ENCODE results near the gene SCUBE3.

SCUBE3 gene

DNA sequence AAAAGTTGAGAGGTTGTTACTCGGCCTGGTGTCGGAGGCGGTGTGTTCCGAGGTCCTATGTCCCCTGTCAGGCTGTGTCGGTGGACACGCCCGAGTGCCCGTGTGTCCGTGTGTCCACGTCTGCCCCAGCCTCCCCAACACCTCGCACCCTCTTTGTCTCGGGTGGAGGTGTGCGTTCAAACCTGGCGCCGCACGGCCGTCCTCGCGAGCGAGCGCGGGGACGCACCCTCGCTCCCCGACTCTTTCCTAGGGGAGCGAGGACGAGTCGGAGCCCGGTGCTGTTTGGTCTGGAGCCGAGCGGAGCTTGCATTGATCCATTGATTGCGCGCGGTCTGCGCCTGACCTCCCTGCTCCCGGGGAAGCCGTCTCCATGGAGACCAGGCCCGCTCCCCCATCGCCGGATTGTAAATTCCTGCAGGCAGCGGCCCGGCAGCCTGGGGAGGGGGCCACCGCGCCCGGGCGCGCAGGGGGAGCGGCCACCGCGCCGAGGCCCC lies 411 bp upstream of the SCUBE3 start:
- no peak for DNase-seq (ENCODE audit: low spot score)

DNA sequence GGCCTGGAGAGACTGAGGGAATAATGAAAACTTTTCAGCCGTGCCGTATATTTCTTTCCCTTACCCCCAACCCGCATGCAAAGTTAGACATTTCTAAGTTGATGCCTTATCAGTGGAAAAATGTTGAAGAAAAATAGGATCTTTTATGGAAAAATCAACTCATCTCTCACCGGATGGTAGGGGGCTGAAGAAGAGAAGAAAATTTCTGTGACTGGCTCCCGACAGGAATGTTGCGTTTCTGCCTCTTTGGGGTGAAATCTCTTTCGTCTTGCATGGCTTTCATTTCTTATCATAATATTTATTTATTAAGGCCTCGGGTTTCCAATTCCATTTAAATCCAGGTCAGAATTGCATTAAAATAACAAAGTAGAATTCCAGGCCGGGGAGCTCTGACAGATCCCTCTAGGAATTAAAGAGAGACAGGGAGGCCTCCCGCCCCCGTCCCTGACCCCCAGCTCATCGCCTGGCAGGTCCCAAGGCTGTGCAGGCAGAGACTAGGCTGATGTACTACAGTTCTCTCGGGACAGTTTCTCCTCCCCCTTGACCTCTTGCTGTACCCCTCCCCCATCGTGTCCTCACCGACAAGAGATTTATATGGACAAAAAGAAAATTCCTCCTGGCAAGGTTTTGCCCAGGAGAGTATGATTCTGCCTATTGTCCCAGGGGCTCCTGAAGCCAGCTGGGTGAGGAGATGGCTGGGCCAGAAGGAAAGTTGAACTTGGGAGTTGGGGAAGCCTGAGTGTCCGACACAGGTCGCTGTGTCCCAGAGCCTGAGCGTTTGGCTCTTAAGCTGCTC lies 1.3 kb downstream of the SCUBE3 start:
- DNase-seq (ENCODE audit: low spot score) = no peak

DNA sequence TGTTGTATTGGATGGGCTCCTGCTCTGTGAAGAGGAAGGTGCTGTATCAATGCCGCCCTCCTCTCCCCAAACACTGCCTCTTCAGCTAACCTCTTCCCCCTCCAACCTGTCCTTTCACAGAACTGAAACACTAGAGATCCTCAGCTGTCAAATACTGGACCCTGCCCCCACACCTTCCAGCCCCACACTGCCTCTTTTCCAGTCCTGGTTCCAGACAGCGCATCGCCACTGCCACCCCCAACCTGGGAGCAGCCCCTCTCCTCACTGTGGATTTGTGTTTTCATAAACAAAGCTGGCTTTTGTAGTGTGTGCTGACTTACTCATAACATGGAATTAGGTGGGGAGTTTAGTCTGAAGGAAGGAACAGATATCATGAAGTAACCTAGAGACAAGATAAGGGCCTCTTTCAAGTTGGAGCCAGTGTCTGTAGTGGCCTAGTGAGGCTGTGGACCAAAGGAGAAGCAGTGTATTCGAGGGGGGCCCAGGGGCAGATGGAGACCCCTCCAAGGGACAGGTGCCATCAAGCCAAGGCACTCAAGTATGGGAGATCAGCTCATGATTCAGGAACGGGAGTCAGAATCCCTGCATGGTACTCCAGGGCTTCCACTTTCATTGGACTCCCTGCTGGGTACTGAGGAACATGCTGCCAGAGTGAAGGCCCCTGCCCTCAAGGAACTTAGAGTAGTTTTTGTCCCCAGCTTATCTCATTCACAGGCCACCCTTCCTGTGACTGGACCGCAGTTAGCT lies 2.1 kb downstream of the SCUBE3 start:
- no peak for DNase-seq (ENCODE audit: low spot score)

DNA sequence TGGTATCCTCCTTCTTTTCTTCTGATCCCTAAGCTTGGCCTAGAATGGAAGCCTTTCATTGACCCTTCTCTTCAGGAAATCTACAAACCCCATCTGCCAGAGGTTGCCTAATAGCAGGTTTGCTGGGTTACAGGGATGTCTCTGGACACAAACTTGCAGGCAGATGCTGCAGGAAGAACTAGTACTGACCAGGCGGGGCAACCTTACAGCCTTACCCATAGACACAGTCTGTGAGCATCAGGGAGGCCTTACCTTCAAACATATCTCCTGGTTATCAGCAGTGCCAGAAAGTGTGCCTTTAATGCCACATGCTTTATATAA lies 2.6 kb downstream of the SCUBE3 start:
- DNase-seq (ENCODE audit: low spot score) = no peak

DNA sequence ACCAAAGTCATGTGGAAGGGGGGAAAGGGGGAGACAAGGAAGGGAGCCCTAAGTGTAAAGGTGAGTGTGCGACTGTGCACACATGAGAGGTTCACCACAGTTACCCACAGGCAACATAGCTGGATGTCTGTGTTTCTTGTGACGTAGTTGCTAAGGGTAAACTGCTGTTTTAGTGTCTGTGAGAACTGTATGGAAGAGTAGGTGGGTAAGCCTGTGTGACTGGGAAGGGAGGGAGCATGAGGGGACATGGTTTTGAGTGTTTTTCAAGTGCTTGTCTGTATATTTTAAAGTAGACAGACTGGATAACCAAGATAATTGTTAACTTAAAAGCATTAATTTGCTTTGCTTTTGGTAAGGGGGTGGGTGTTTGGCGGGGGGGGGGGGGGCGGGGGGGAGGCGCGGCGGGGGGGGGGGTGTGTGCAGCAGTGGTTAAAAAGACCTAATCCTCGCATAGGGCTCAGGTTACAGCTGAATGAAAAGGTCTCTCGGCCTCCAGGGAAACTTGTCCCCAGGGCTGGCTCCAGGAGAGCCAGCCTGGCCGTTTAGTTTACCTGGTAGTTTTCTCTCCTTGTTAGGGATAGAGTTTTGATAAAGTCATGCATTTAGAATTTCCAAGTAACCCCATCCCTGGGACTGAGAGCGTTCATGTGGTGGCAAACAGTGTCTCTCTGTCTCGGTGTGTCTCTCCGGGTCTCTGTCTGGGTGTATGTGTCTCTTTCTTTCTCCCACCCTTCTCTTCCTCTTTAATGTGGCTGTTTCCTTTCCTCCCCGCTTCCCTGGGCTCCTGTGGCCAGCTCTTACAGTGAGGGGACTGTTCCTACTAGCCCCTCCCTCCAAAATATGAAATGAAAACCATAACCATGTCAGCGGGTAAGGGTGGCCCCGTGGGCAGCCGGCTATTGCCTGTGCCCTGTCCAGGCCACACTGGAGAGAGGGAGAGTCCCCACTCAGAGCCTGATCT lies 3.4 kb downstream of the SCUBE3 start:
- no peak for DNase-seq (ENCODE audit: low spot score)

DNA sequence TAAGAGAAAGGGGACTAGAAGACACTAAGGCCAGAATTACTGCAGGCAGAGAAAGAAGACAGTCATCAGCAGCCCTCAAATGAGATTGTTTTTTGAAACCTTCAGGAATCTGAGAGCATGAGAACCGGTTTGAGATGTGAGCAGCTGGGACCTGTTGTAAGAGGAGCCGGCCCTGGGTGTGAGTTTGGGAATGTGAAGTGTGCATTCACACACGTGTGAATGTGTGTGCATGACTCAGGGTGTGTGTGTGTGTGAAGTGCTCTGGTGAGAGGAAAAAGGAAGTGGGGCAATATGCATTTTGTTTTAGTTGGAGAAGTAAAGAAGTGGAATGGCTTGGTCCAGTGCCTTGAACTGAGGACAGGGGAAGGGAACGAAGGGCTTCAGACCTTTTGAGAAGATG lies 4.3 kb downstream of the SCUBE3 start:
- DNase-seq (ENCODE audit: low spot score) = no peak

DNA sequence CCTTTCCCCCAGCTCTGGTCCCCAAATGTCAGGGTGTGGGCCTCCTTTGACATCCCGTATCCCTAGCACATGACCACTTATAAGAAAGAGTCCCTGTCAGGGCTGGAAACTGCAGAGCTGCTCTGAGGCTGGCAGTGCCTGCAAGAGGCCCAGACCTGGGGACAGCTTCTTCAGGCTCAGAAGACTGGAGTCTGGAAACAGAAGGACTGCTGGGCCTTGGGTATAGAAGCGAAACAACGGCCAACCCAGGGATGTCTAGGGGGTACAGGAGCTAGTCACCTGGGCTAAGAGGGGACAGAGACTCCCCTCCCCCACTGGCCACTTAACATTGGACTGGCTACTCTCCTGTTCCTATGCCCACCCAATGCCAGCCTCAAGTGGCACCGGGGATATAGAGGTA lies 4.7 kb downstream of the SCUBE3 start:
- DNase-seq (ENCODE audit: low spot score) = no peak

DNA sequence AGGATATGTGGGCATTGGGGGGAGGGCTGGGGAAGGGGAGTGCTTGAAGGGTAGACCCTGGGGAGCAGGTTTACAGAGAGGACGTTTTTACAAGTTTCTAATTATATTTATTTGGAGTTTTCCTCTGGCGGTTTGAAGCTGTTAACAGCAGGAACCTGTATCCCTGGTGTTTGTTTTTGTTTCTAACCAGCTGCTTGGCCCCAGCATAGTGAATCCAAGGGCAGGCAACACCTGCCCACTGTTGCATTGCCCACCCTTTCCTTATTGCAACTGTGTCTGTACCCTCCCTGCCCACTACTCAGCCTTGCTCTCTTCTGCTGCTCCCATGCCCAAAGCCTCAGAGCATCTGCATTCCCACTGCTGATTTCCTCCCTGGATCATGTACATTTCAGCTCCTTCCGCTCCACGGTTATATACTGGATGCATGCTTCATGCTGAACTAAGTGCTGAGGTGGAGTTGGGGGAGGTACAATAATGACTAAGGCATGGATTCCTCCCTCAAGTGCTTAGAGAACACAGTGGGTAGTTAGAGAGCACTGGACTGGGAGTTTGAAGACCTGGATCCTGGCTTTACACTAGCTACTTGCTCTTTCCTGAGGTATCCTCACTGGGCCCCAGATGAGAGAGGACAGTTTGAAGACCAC lies 6.0 kb downstream of the SCUBE3 start:
- DNase-seq (ENCODE audit: low spot score) = no peak

DNA sequence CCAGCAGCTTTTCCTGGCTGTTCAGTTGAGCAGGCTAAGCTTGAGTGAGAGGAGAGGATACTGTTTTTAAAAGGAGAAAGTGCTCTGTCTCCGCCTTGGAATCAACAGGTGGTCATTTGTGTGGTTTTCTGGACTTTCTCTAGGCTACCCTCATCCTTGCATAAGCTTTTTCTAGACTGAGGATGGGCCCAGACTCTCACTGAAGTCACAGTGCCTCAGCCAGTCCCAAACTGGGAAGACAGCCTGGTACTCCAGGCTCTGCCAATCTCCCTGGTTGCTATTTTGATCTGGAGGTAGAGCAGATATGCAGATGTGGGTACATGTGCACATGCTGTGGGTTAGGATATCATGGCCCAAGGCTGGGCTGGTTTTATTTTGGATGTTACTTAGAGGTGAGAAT lies 7.0 kb downstream of the SCUBE3 start:
- no peak for DNase-seq (ENCODE audit: low spot score)

DNA sequence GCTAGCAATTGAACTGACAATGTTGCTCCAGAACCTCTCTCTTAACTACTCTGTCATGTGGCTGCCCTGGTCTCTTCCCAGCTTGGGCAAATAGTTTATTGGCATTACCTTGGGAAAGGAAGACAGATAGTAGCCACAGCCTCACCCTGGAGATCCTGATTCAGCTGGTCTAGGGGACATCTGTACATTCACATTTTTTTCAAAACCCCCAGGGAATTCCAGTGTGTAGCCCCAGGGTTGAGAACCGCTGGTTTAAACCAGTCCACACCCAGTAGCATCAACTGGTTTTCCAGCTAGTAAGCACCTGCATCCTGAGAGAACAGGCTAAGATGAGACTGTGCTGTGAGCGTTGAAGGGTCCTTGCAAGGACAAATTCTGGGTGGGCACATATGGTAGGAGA lies 9.6 kb downstream of the SCUBE3 start:
- no peak for DNase-seq (ENCODE audit: low spot score)

DNA sequence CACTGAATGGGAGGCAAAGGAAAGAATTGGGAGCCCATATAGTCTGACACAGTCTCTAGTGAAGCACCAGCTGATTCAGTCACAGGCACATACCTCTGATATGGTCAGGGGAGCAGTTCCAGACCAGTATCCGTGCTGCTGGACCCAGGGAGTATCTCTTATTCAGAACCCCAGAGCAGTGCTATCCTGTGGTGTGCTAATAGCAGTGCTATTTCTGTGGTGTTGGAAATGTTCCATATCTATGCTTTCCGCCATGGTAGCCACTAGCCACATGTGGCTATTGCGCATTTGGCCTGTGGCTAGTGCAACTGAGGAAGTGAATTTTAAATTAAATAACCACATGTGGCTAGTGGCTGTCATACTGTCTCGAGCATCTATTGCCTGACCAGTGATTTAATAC lies 11.0 kb downstream of the SCUBE3 start:
- no peak for DNase-seq (ENCODE audit: low spot score)

DNA sequence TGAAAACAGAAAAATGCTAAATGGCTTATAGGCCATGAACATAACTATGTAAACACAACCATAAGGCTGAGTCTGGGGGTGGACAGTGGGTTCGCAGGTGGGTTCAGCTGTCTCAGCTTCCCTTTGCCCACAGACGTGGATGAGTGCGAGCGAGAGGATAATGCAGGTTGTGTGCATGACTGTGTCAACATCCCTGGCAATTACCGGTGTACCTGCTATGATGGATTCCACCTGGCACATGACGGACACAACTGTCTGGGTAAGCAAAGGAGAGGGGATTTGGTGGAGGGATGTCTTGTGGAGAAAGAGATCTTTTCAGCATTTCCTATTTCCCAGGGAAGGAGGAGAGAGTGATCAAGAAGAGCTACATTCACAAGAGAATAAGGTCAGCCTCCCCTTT lies 14.7 kb downstream of the SCUBE3 start:
- DNase-seq (ENCODE audit: low spot score) = no peak

DNA sequence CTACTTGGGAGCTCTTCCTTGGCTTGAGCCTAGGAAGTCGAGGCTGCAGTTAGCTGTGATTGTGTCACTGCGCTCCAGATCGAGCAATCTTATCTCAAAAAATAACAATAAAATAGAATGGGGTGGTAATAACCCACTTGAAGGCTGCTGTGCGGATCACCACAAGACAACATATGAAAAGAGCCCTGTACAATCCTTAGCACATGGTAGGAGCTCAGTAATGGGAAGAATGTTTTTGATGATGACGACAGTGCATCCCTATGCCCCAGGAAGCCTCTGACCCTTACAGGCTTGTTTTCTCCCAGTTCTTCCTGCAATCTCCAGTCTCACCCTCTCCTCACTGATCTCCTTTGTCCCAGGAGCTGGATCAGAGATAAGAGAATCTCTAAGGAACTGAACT lies 15.5 kb downstream of the SCUBE3 start:
- no peak for DNase-seq (ENCODE audit: low spot score)

DNA sequence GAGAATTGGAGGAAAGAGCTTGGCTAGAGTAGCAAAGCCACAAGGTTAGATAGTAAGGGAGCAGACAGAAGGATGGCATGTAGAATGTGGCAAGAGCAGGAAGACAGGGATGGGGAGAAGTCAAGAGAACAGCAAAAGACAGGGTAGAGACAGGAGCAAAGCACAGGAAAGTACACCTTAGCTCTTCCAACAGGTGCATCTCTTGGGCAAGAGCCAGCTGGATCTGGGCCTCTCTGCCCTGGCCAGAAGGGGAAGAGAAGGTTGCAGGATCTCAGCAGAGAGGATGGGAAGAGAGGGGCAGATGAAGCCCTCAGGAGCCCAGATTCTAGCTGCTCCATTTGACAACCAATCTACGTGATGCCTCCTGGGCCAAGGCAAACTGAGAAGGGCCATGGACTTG lies 16.7 kb downstream of the SCUBE3 start:
- no peak for DNase-seq (ENCODE audit: low spot score)

DNA sequence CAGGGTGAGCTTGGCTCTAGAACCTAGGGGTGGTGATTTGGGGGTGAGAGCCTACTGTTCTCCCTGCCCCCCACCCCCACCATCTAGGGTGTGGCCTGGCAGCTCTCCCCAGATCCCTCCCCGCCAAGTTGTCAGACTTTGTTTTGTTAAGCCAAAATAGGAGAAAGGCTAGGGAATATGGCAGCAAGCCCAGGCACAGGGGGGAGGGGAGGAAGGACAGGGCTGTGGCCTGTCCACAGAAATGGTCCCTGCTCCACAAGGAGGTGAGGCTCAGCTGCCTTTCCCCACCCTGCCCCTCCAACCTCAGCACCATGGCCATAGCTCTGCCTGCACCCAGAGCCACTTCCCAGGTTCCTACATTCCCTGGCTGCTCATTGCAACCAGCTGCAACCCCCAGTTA lies 17.2 kb downstream of the SCUBE3 start:
- no peak for DNase-seq (ENCODE audit: low spot score)

DNA sequence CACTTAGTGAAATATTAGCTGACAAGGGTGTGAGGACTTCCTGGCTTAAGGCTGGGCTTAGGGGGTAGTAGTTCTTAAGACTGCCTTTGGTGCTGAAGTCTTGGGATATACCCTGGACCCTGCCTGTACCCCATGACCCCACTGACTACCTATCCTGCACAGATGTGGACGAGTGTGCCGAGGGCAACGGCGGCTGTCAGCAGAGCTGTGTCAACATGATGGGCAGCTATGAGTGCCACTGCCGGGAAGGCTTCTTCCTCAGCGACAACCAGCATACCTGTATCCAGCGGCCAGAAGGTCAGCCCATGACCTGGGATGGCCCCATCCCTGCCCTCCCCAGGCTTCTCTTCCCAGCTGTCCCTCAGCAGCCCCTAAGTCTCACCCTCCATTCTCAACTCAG lies 17.8 kb downstream of the SCUBE3 start:
- no peak for DNase-seq (ENCODE audit: low spot score)

DNA sequence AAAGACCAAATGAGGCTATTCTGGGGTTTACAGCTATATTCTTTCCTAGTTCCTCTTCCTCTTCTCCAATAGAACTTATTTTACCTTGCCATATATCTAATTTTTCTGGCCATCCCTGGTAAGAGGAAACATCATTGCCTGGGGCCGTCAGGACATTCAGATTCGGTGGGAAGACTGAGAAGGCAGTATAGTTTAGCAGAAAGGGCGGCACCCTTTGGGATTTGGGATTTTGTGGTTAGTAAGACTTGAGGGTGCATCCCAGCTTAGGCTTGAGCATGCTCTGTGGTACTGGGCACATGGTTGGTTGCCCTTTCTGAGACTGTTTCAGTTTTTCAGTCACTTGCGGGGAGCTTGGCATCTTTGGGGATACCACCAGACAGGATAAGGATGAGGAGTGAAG lies 21.1 kb downstream of the SCUBE3 start:
- DNase-seq (ENCODE audit: low spot score) = no peak

DNA sequence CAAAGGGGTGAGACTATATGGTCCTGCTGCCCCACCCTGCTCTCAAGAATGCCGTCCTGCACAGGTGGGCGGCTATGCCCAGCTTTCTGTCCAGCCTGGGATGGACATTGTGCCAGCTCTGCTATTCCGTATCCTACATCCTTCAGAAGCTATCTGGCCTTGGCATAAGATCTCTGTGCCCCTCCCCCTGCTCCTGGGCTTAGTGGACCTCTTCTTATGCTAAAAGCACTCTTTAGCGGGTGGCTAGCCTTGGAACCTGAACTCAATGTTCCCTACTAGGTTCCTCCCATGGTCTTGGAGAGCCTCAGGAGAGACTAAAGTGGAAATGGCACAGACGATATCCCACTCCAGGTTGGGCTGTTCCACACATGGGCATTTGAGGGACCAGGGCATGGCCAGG lies 22.5 kb downstream of the SCUBE3 start:
- DNase-seq (ENCODE audit: low spot score) = no peak

DNA sequence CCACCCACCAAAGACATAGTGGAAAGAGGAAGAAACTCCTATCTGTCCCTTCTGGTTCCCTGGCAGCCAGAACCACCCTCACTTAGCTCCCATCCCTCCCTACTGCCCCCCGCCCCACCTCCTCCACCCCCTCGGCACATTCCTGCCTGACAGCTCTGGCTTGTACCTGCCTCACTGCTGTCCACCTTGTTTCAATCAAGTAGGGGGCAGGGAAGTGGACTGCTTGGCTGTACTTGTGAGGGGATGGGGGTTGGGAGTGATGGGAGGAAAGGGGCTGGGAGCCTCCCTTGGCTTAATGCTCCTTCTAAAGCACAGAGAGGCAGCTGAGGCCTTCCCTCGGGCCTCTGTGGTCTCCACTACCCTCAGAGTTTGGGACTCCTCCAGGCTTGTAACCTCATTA lies 23.7 kb downstream of the SCUBE3 start:
- DNase-seq (ENCODE audit: low spot score) = no peak

DNA sequence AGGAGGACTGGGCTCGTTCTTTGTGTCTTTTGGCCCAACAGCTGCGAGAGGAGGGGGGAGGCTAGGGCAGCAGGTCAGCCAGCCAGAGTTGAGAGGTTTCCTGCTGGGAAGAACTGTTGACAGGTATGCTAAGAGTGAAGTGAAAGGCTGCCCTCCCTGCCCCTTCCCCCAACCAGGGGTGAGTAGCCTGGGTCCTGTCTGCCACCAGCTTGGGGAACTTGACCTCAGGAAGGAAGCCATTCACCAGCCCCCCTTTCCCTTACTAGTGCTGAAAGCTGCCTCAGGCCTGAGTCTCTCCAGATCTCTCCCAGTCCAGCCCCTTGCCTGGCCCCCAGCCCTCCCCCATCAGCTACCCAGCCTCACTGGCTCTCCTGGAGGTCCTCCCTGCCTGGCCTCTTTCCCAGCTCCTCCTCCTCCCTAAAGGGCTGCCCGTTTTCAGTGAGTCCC lies 25.1 kb downstream of the SCUBE3 start:
- no peak for DNase-seq (ENCODE audit: low spot score)

DNA sequence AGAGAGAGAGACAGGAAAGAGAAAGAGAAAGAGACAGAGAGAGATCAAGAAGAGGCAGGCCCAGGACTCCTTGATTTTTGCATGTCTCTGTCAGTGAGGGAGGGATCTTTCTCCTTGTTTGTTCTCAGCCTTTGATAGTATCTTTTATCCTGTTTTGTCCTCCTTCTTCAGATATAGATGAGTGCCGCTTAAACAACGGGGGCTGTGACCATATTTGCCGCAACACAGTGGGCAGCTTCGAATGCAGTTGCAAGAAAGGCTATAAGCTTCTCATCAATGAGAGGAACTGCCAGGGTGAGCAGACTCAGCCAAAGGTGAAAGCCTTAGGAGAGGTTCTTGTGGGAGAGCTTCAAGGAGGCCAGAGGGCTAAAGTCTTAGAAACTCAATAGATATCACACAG lies 25.8 kb downstream of the SCUBE3 start:
- no peak for DNase-seq (ENCODE audit: low spot score)

Measured in CD4-positive, alpha-beta T cell treated with Interleukin-15 for 4 hours (primary cell).